Activated T-cell treated with anti-CD3 and anti-CD28 coated beads for 1 hour (primary cell): ENCODE results near the gene CYTH3.
"Not testable (repeated sequence)": the region's sequence is repeated elsewhere in the genome, so short reads cannot be mapped to it uniquely, and the experiment has no call there.

Experiments used
- DNase-seq: peaks from one replicate; pipeline ENCODE4 v3.0.0-alpha.2; 2020; ENCODE audit warnings: low read depth

The CYTH3 gene

DNA sequence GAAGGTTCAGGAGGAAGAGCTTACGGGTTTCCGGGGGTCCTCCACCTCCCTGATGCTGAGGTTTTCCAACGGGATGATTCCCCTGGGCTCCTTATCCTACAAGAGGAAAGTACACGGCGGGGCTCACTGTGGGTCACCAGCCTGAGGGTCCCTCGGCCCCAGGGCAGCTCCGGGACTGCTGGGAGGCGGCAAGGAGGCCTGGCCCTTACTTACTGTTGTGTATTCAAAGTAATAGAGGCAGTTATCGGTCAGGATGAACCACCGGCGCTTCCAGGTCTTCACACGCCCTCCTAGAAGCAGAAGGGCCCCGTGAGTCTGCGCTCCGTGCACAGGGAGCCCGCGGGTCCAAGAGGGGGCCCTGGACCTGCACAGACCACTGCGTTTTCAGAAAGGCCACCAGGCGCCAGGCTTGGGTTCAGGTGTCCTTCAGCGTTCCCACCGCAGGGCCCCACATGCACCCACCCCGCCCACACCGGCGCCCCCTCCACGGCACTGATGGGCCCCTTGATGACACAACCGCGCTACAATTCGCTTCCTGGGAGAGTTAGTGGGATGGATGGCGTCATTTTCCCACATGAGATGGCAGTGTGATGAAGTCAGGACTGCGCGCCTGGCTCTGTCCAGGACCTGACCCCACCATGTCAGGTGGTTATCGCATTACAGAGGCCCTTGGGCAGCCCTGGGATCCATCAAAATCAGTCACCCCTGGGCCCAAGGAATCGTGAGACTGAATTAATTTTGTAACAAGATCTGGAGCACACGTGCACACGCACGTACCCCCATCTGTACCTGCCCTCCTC is 106.7 kb downstream of the CYTH3 start:
- no peak for DNase-seq

DNA sequence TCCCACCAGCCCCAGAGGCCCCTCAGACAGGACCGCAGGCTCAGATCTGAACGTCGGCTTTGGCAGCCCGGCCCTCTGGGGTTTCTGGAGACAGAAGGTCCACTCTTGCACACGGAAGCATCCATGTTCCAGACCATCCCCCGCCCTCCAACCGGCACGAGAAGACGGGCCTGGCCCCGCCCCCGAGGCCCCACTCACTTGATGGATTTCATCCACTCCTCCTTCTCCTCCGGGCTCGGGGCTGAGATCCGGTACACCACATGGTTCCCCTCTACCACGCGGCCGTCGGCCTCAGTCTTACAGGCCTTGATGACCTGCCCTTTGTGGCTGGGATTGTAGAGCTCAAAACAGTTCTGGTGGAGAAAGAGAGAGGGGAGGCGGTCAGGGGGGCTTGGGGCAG is 107.3 kb downstream of the CYTH3 start:
- no peak for DNase-seq

DNA sequence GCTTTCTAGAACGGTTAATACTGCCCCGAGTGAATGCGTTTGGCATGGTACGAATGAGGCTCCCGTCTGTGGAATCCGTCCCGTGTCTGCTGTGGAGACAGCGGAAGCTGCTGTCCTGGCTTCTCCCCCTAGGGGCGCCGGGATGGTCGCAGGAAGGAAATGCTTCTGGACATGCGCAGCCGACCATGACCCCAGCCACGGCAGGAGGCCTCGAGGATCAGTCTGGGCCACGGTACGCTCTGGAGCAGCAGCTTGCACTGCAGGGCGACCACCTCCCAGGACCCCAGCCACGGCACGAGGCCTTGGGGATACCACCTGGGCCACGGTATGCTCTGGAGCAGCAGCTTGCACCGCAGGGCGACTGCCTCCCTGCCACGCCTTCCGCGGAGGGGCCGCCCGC is 107.9 kb downstream of the CYTH3 start:
- DNase-seq: no peak

DNA sequence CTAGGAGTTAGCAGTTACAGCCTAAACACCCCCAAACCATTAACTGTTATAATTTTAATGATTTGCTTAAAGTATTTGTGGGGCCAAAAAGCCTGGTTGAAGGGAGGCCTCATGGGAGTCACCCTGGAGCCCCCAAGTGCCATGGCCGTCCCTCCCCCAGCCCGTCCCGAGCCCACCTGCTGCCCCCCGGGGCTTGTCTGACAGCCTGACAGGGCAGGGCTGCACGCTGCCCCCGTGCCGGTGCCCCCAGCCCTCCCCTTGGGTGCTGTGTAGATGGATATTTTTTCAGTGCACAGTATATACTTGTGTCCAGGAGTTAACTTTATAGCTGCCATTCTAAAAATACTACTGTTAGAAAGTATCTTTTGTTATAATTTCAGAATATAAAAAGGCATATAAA is 108.4 kb downstream of the CYTH3 start:
- DNase-seq: no peak

DNA sequence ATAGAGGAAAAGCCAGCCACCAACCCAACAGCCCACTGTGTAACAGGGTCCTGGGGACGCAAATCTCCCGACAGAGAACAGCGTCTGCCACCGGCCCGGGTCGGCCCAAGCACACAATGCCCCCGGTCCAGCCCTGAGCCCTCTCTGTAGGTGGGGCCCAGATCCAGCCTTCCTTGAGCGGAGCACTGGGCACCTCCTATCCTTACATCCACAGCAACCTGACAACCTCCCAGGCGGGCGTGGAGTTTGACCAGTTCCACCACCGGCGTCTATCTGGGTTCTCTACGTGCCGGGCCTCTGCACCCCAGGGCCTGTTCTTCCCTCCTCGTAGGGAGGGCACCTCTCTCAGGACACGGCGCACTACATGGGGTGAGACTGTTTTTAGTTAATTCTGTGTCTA is 109.0 kb downstream of the CYTH3 start:
- DNase-seq: no peak

DNA sequence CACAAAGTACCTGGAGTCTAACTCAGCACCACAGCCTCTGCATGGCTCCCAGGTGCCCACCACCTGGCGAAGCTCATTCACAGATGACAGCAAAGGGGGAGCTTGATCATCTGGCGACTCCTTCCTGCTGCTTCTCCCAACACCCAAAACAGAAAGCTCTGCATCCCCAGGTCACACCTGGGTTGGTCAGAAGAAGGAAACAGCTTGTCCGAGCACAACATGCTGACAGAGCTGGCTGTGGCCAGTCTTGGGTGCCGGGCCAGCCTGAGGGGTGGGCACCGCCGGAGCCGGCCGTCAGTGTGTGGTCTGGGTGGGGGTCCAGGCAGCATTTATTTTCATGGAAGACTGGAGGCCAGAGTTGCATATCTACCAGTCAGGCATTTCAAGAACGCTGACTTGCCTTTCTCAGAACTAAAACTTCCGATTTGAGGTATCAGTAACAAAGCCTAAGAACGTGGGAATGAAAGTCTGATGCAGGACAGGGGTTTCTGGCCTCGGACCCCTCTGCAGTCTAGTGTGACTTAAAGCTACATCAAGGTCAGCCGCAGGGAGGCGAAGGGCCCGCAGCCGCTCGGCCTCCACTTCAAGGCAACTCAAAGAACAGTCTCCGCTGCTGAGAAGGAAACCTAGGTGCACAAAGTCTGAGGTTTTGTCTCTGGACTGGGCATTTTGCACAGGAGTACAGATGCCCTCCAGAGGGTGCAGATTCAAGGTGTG is 109.6 kb downstream of the CYTH3 start:
- DNase-seq: no peak

DNA sequence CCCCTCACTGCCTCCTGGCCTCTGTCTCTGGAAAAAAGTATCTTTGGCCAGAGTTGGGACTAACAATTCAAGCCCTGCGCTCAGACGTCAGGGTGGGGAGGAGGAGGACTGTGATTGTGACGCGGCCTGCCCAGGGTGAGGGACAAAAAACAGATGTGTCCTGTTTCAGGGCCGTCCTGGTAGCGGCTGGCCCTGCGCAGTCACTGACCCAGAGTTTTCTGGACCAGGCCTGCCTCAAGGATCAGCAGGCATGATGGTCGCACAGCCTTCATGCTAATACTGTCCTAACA is 110.1 kb downstream of the CYTH3 start:
- DNase-seq: no peak

DNA sequence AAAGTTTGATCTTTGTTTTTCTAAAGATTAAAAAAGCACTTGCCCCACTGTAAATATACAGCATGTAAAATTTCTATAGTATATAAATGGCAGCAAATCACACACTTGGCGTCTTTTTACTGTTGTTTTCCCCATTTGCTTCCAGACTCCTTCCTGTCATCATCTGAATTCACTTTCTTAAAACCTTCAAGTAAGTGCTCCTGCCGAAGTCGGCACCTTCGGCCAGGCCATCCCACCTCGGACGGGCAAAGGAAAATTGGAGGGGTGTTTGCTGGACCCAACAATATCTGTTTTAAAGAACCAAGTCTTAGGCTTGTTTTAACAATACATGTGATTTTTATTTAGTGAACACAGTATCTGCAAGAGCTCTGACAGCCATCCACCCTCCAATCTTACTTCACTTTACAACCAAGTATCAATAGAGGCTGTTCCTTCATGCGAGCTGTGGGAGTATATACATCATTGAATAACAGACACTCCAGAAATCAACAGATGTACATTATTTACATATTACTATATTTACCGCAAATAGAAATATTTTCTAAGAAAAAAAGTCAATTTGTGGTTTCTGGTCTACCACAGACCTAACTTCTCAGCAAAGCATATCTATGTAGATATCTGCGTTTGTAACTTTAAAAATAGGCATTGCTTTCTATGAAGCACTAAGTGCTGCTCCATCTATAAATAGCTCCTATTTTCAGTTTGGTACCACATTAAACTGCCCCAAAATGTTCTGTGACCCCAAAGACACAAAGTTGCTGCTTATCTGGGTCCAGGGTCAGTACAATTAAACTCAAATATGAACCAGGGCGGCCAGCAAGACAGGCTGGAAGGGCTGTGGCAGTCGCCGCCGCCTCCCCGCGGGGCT is 110.7 kb downstream of the CYTH3 start:
- no peak for DNase-seq

DNA sequence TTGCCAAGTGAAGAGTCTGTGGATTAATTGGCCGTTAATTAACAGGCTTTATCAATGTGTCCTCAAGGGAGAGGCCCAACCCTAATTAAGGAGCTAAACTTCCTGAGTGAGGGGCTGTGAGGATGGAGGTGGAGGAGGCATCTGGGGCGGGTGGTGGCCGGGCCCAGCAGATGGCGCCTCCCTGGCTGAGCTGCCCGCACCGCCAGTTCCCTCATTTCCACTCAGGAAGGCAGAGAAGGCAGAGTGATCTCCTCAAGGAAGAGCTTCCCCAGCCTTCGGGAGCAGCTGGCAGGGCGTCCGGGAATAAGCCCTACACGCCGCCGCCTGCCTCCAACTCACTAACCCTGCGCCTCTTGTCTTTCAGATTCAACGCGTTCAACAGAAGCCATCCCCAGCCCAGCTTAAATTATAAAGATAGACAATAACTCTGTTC is 112.2 kb downstream of the CYTH3 start:
- no peak for DNase-seq

DNA sequence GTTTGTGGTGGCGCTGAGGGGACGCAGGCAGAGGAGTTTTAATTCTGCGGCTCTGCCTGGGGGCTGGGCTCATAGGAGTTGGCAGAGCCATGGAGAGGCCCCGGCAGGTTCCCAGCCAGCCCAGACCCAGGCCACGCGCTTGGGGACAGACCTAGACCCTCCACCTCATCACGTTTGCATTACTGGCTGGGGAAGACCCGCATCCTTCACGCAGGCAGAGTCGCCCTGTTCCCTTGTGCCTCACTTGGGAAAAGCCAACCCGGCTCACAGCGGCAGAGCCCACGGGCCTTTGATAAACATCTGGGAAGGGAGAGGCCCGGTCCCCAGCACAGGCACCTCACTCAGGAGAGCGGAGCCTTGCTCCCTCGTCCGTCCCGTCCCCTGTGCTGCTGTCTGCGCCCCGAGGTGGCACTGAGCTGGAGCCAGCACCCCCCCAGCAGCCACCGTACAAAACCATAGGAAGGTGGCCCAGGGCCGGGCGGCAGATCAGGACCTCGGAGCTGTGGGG is 112.8 kb downstream of the CYTH3 start:
- DNase-seq: no peak

DNA sequence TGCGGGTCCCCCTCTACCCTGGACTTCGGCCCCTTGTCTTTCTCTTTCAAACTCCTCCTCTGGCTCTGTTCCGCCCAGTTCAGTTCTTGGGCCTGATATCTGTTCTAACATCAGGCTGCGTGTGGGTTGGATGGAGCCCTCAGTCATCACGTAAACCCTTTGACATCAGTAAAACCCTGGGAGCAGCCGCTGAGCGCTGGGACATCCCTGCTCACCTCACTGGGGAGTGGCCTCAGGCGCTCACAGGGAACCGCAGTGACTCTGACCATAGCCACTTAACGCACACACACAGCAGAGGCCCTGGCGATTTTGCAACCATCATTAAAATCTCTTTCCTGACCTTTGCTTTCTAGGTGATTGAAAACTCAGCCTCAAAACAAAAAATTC is 113.3 kb downstream of the CYTH3 start:
- DNase-seq: no peak

DNA sequence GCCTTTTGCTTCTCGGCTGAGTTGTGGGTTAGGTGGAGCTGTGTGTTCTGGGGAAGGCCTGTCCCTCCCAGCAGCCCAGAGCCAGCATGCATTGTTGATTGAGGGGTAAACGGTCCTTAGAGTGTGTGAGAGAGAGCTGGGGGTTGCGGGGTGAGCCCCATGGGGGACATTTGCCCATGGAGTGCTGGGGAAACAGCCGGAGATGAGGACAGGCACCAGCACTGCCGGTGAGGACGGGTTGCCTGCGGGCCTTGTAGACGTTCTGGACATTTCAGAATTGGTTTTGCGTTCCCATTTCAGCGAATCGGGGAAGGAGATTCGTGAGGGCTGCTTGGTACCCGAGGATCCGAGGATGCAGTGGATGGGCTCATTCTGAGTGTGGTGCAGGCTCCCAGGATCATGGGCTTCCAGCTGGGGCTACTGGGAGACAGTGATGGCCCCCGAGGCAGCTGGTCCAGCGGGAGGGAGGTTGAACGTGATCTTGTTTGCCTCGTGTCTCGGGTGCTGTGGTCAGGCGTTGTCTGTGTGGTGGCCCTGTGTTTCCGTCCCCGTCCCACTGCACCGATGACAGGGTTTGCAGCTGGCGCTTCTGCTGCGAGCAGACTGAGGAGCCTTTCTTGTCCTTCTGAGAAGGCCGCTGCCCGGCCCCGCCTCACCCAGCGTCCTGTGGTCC is 113.9 kb downstream of the CYTH3 start:
- no peak for DNase-seq

DNA sequence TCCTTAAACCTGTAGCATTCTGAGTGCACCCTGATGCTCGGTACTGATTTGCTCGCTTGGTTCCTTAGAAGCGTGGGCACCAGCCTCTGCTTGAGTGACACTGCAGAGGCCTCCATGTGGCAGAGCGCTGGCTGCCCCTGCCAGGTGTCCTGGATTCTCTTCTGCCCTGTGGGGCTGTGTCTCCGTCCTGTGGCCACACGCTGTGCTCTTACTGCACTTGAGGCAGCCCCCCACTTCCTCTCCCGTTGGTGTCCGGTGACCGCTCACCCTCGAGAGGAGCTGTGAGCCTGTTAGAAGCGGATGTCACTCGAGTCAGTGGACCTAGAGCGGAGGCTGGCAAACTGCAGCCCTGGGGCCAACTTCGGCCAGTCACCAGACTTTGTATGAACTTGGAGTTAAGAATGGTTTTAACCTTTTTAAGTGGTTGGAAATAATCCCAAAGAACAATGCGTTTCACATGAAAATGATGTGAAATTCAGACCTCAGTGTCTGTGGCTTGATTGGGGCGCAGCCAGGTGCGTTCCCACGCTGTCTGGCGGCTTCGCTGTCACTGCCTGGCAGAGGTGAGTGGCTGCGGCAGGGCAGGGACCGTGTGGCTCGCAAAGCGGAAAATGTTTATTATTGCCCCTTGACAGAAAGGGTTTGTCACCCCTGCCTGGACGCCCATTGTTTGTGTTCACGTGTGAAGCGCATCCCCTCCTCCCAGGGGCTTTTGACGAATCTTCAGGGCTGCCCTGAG is 114.6 kb downstream of the CYTH3 start:
- no peak for DNase-seq

DNA sequence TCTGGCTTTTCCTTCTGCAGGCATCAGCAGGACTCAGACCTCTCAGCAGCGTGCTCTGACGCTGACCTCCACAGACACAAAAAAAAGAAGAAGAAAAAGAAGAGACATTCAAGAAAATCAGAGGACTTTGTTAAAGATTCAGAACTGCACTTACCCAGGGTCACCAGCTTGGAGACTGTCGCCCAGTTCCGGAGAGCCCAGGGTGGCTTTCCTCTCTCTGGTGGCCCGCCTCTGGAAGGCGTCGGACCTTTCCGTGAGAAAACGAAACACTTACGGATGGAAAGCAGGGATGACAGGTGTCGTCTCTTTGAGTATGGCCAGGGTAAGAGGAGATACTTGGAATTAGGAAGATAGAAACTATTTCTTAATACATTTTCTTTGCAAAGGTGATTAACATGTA is 115.7 kb downstream of the CYTH3 start:
- DNase-seq: no peak

DNA sequence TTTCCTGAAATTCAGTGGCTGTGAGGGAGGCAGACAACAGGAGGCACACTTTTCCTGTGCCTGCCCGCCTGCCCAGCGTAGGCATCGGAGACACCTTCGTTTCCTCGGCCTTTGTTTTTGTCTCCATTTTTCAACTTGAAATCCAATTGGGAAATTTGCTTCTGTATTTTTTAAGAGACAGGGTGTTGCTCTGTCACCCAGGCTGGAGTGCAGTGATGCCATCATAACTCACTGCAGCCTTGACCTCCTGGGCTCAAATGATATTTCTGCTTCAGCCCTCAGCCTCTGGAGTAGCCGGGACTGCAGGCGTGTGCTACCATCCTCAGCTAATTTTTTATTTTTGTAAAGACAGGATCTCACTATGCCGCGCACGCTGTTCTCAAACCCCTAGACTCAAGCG is 116.8 kb downstream of the CYTH3 start:
- DNase-seq: no peak

DNA sequence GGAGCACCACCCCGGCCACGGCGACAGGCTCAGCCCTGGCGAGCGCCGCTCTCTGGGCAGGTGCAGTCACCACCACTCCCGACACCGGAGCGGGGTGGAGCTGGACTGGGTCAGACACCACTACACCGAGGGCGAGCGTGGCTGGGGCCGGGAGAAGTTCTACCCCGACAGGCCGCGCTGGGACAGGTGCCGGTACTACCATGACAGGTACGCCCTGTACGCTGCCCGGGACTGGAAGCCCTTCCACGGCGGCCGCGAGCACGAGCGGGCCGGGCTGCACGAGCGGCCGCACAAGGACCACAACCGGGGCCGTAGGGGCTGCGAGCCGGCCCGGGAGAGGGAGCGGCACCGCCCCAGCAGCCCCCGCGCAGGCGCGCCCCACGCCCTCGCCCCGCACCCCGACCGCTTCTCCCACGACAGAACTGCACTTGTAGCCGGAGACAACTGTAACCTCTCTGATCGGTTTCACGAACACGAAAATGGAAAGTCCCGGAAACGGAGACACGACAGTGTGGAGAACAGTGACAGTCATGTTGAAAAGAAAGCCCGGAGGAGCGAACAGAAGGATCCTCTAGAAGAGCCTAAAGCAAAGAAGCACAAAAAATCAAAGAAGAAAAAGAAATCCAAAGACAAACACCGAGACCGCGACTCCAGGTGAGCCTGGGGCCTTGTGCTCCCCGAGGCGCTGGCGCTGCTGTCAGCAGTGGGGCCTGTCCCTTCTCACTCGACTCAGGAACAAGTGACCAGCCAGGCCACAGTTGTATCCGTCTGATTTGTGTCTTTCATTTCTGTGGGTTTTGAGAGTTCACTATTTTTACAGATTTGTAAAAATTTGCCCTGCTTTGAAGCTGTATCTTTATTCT is 117.7 kb downstream of the CYTH3 start:
- DNase-seq: no peak

DNA sequence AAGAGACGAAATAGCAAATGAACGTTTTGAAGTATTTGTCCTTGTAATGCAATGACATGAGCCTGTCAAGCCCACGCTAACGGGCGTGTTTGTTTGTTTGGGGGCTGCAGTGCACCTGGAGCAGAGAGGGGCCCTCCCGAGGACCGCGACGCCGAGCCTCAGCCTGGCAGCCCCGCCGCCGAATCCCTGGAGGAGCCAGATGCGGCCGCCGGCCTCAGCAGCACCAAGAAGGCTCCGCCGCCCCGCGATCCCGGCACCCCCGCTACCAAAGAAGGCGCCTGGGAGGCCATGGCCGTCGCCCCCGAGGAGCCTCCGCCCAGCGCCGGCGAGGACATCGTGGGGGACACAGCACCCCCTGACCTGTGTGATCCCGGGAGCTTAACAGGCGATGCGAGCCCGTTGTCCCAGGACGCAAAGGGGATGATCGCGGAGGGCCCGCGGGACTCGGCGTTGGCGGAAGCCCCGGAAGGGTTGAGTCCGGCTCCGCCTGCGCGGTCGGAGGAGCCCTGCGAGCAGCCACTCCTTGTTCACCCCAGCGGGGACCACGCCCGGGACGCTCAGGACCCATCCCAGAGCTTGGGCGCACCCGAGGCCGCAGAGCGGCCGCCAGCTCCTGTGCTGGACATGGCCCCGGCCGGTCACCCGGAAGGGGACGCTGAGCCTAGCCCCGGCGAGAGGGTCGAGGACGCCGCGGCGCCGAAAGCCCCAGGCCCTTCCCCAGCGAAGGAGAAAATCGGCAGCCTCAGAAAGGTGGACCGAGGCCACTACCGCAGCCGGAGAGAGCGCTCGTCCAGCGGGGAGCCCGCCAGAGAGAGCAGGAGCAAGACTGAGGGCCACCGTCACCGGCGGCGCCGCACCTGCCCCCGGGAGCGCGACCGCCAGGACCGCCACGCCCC is 118.5 kb downstream of the CYTH3 start:
- no peak for DNase-seq

DNA sequence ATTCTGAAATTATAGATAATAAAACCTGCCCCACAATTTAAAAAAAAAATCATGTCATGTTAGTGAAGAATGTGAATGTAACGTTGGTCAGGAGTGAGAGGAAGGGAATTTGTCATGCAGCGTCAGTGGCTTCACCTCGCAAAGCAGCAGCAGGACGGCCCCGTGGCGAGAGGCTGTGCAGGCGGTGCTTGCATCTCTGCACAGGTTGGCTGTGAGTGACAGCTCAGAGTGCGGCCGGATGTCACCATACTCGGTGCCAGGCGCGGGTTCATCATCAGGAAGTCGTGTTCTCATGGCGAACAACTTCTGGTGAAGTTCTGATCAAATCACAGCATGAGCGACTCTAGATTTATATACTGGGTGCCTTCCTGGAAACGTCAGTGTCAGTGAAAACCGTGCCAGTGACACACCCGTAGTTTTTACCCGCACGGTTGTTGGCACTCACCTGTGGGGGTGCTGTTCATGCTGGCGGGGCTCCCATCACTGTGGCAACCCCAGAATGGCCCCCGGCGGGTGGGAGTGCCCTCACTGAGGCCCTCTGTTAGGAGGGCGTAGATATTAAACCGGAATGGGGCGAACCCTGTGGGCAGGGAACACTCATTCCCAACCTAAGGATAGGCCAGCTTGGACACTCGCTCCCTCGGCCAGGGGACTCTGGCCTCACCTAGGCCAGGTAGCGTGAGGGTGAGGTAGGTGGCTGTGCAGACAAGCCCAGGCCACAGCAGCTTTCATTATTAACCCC is 120.3 kb downstream of the CYTH3 start:
- no peak for DNase-seq

DNA sequence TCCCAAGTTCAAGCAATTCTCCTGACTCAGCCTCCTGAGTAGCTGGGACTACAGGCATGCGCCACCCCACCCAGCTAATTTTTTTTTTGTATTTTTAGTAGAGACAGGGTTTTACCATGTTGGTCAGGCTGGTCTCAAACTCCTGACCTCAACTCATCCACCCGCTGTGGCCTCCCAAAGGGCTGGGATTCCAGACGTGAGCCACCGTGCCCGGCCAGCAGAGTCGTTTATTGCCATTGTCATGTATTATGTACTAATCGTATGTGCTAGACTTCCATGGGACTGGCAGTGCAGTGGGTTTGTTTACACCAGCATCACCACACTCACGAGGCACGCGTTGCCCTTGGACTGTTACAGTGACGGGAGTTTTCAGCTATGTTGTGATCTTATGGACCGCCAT is 120.9 kb downstream of the CYTH3 start:
- not testable (repeated sequence) for DNase-seq
